Measurements from ENCODE around the gene OR1I1.

Gene OR1I1

GRCh38 chr19:15120135-15121026 is 38.4 kb downstream of the OR1I1 start:
- DNase-seq: no peak

GRCh38 chr19:15122331-15123030 is 40.5 kb downstream of the OR1I1 start:
- no peak for DNase-seq

- no peak for DNase-seq
Observed at GRCh38 chr19:15123031-15123890, 41.2 kb downstream of the OR1I1 start.

GRCh38 chr19:15123900-15124299 is 41.9 kb downstream of the OR1I1 start:
- no peak for DNase-seq

- DNase-seq: peak; percentile 6
Observed at GRCh38 chr19:15124572-15125231, 42.7 kb downstream of the OR1I1 start.

- DNase-seq: peak; percentile 95
Observed at GRCh38 chr19:15125232-15126067, 43.4 kb downstream of the OR1I1 start.

- DNase-seq: no peak
Observed at GRCh38 chr19:15126131-15126910, 44.3 kb downstream of the OR1I1 start.

GRCh38 chr19:15128162-15128770 is 46.3 kb downstream of the OR1I1 start:
- DNase-seq: no peak

- DNase-seq: peak; percentile 30
Observed at GRCh38 chr19:15129856-15130585, 48.0 kb downstream of the OR1I1 start.

GRCh38 chr19:15136234-15136954 is 54.4 kb downstream of the OR1I1 start:
- DNase-seq: no peak

GRCh38 chr19:15137777-15138176 is 55.8 kb downstream of the OR1I1 start:
- no peak for DNase-seq

- no peak for DNase-seq
Observed at GRCh38 chr19:15138427-15138826, 56.4 kb downstream of the OR1I1 start.

- DNase-seq: no peak
Observed at GRCh38 chr19:15141143-15141542, 59.1 kb downstream of the OR1I1 start.

- DNase-seq: no peak
Observed at GRCh38 chr19:15142313-15142712, 60.3 kb downstream of the OR1I1 start.
